Measurements from ENCODE around the gene DNAJC5. TPM values are rescaled to one million over a fixed set of nuclear protein-coding genes. Genes with fewer than 3 reads are reported as not detected.

The DNAJC5 gene
- total RNA-seq, 1 experiment from 2014 or later: 28.5 TPM

- DNase-seq (ENCODE audit: low spot score) (no peak), ATAC-seq (no peak)
- CTCF ChIA-PET: no interaction called here
- peak overlapping the region; percentile 74 for H3K4me3 Mint-ChIP-seq
- TF ChIP-seq SP1 (CRISPR knock-in tag; conservative IDR thresholded peaks at IDR 0.05) (no peak), E2F4 (CRISPR knock-in tag; IDR thresholded peaks at IDR 0.05; ENCODE audit: borderline replicate concordance, low read depth) (no peak), ZMAT4 (CRISPR knock-in tag; IDR thresholded peaks at IDR 0.05) (no peak), PREB (CRISPR knock-in tag; IDR thresholded peaks at IDR 0.05; ENCODE audit: borderline replicate concordance) (no peak), USF1 (CRISPR knock-in tag; IDR thresholded peaks at IDR 0.05) (no peak), EMX1 (CRISPR knock-in tag; IDR thresholded peaks at IDR 0.05) (no peak), GABPB1 (CRISPR knock-in tag; IDR thresholded peaks at IDR 0.05) (no peak)
- H3K9me3 Mint-ChIP-seq: no peaks in the 10 kb centered on the region; the same call in 1 of the 2 replicates
- H3K27me3 Mint-ChIP-seq (ENCODE audit: low read depth): peaks cover 30% of the 10 kb centered on the region
- H3K4me1 Mint-ChIP-seq: peaks cover 6% of the 10 kb centered on the region
- POLR2A ChIA-PET: no interaction called here
- H3K36me3 Mint-ChIP-seq: peaks cover 44% of the 10 kb centered on the region
- H3K27ac Mint-ChIP-seq: no peak overlapping the region
Measured at GRCh38 chr20:63968136-63968927, 73.4 kb downstream of the DNAJC5 start.

- no peak for ATAC-seq
- Mint-ChIP-seq H3K36me3 (peaks cover 37% of the 10 kb centered on the region), H3K4me3 (peak overlapping the region; percentile 74), H3K27me3 (ENCODE audit: low read depth) (peaks cover 30% of the 10 kb centered on the region), H3K27ac (no peak overlapping the region), H3K9me3 (no peaks in the 10 kb centered on the region; the same call in 1 of the 2 replicates), H3K4me1 (peaks cover 12% of the 10 kb centered on the region)
- CTCF ChIA-PET: no interaction called here
- POLR2A ChIA-PET: no interaction called here
- no peak for TF ChIP-seq E2F5 (CRISPR knock-in tag; IDR thresholded peaks at IDR 0.05)
- peak; percentile 68 for TF ChIP-seq GABPB1 (CRISPR knock-in tag; IDR thresholded peaks at IDR 0.05)
- DNase-seq (ENCODE audit: low spot score): no peak
Measured at GRCh38 chr20:63968928-63969760, 74.2 kb downstream of the DNAJC5 start.

- ATAC-seq: peak; percentile 40
- peaks cover 12% of the 10 kb centered on the region for H3K4me1 Mint-ChIP-seq
- no peaks in the 10 kb centered on the region; the same call in 1 of the 2 replicates for H3K9me3 Mint-ChIP-seq
- peaks cover 30% of the 10 kb centered on the region for H3K27me3 Mint-ChIP-seq (ENCODE audit: low read depth)
- DNase-seq (ENCODE audit: low spot score): peak; percentile 70
- no peak for TF ChIP-seq MYBL2 (CRISPR knock-in tag; IDR thresholded peaks at IDR 0.05)
- TF ChIP-seq ZNF425 (CRISPR knock-in tag; conservative IDR thresholded peaks at IDR 0.05): no peak
- peak; percentile 91; the same call in 1 of the 2 replicates for TF ChIP-seq ZNF512 (CRISPR knock-in tag; IDR thresholded peaks at IDR 0.05; ENCODE audit: borderline replicate concordance)
- H3K27ac Mint-ChIP-seq: no peak within 1 kb of the TSS
- peak within 1 kb of the TSS; percentile 74 for H3K4me3 Mint-ChIP-seq
- POLR2A ChIA-PET: no interaction called here
- CTCF ChIA-PET: no interaction called here
- peaks cover 31% of the 10 kb centered on the region for H3K36me3 Mint-ChIP-seq
Measured at GRCh38 chr20:63969838-63970713, 75.2 kb downstream of the DNAJC5 start, which contains the start of gene ZNF512B. ZNF512B (minus strand) TSS chr20:63969930; CDS start chr20:63967950, 1,980 bp downstream.
